HG02642 (cell line): Measurements from ENCODE around the gene LDLR.
"Not testable (repeated sequence)": the region's sequence is repeated elsewhere in the genome, so short reads cannot be mapped to it uniquely, and the experiment has no call there.

Experiments
- ATAC-seq: cut with Tn5 transposase; IDR thresholded peaks from one replicate; pipeline ENCODE4 v1.9.1; 2021; ENCODE audit warnings: mild to moderate bottlenecking; ENCODE audit not compliant: unreplicated experiment, poor library complexity

LDLR gene

GRCh38 chr19:11069561-11069960 is 19.7 kb upstream of the LDLR start:
- ATAC-seq: no peak

GRCh38 chr19:11070123-11070522 is 19.1 kb upstream of the LDLR start:
- ATAC-seq: no peak

- no peak for ATAC-seq
Observed at GRCh38 chr19:11073568-11073967, 15.7 kb upstream of the LDLR start.

- ATAC-seq: not testable (repeated sequence)
Observed at GRCh38 chr19:11076792-11077191, 12.5 kb upstream of the LDLR start.

- ATAC-seq: no peak
Observed at GRCh38 chr19:11078893-11079292, 10.4 kb upstream of the LDLR start.

- ATAC-seq: no peak
Observed at GRCh38 chr19:11079999-11080398, 9.3 kb upstream of the LDLR start.

- no peak for ATAC-seq
Observed at GRCh38 chr19:11087870-11088505, 1.3 kb upstream of the LDLR start.

- ATAC-seq: no peak
Observed at GRCh38 chr19:11088506-11089253, 583 bp upstream of the LDLR start.

- ATAC-seq: not testable (repeated sequence)
Observed at GRCh38 chr19:11090014-11090263, 676 bp downstream of the LDLR start.

GRCh38 chr19:11090264-11090996 is 1.2 kb downstream of the LDLR start:
- peak; percentile 84 for ATAC-seq

- ATAC-seq: no peak
Observed at GRCh38 chr19:11090997-11091702, 1.9 kb downstream of the LDLR start.

GRCh38 chr19:11091703-11092153 is 2.5 kb downstream of the LDLR start:
- ATAC-seq: no peak

- ATAC-seq: no peak
Observed at GRCh38 chr19:11092181-11092538, 2.9 kb downstream of the LDLR start.

GRCh38 chr19:11093689-11094238 is 4.5 kb downstream of the LDLR start:
- ATAC-seq: no peak

GRCh38 chr19:11094520-11094894 is 5.2 kb downstream of the LDLR start:
- ATAC-seq: no peak

GRCh38 chr19:11096210-11096841 is 7.1 kb downstream of the LDLR start:
- ATAC-seq: peak; percentile 47

GRCh38 chr19:11097367-11097766 is 8.1 kb downstream of the LDLR start:
- not testable (repeated sequence) for ATAC-seq

GRCh38 chr19:11098327-11098726 is 9.1 kb downstream of the LDLR start:
- ATAC-seq: no peak

GRCh38 chr19:11098861-11099260 is 9.6 kb downstream of the LDLR start:
- no peak for ATAC-seq

GRCh38 chr19:11100049-11100448 is 10.8 kb downstream of the LDLR start:
- ATAC-seq: no peak
